HG03280 (cell line): ENCODE data around the gene SEC16B.

ENCODE experiments used
- ATAC-seq: cut with Tn5 transposase; IDR thresholded peaks from one replicate; pipeline ENCODE4 v1.9.1; 2021; ENCODE audit warnings: mild to moderate bottlenecking, moderate library complexity; ENCODE audit not compliant: unreplicated experiment

Gene SEC16B

DNA sequence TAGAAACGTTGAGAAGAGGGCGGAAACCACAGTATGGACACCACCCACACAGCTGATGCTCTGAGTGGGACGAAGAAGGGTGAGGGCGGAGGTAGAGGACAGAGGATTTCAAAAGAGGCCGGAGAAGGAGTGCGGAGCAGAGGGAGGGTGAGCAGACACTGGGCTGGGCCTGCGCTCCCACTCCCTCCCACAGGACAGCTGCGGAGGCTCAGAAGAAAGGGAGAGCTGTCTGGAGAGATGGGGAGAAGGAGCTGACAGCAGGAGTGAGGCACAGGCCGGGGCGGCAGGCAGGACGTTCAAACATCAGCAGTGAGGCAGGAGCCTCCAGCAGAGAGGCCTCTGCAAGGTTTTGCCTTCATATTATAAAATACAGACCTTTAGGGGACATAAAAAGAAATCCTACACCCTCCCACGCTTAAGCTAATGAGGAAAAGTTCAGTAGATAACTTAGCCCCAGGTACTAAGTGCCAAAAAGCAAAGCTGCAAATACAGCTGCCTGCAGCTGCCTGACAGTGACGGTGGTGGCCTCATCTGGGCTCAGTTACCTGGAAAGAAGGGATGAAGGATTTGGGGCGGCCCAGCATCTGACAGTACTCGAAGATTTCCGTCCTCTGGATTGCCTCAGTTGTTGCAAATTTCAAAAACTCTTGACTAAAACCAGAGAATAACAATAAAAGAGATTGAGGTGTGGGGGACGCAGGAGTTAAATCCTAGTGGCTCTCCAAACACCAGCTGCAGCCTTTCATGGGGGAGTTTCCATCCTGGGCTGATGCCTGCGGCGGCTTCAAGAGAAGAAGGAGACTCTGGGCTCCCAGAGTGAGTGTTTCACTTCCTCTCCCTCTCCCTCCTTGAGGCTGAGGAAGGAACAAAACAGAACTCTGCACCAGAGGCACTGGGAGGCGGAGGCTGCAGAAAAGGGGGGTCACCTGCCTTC lies 25.6 kb downstream of the SEC16B start:
- ATAC-seq = no peak

DNA sequence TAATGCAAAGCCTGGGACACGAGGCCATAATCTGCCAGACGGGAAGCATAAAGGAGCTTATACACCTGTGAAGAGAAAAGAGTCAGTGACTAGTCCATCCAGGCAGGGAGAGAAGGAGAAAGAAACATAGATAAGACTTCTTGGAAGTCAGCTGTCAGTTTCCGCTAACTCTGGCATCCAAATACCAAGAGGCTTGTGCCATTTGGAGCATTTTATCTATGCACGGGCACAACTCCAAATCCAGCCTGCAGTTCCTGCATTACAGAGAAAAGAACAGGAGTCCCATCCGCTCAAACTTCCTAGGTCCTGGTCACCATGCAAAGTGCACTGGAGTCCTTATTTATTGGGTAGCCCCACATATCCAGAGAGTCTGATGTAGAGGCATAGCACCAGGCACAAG lies 27.9 kb downstream of the SEC16B start:
- ATAC-seq = no peak

DNA sequence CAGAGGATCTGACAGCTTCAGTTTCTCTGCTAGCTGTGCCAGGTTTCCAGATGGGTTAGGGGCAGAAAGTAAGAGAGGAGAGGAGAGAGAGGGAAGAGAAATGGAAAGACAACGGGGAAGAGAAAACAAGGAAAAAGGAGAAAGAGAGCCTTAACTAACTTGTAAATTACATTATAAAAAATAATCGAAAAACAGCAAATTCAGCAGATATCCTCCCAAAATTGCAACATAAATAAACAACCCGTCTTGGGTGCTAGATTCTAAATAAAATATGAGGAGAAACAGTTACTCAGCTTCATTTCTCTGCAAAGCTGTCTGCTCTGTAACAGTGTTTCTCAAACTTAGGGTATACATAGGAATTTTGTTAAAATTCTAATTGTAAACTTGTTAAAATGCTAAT lies 29.2 kb downstream of the SEC16B start:
- no peak for ATAC-seq

DNA sequence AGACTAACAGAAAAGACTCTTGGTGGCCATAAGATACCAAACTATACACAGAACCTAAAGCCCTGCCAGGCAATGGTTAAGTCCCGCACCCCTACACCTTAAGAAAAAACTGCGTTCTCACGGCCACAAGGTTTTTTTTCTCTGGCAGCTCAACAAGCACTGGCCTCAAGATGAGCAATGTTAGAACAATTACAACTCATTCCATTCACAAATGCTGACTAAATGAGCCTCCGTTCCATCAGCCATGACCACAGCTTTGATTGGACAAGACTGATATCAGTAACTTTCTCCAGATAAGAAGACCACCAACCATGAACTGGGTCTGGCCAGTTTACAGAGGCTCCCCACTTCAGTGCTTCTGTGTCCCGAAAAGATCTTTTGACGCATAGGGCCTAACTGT lies 31.9 kb downstream of the SEC16B start:
- ATAC-seq = no peak

DNA sequence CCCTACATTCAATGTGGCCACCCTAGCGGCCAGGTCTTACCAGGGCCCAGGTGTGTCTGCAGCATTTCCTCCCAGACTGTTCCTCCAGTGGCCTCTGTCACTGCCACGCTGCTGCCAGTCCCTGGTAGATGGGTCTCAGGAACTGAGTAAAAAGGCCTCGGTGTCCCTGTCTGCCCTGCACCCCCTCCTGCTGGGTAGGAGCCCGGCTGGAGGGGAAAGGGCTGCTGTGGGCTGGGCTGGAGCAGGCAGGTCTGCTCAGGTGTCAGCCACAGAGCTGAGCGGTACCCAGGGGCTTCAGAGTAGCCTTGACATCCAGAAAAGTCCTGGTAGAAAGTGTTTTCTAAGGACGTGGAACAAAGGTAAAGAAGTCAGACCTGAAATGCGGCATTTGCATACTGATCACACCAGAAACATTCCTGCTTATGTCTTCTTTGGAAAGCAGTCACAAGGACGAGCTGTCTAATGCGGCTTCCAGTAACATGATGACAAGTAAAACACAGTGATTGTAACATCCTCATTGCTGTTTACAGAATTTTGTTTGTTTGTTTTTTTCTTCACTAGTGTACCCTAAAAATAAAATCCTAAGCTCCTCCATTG lies 32.6 kb downstream of the SEC16B start:
- no peak for ATAC-seq

DNA sequence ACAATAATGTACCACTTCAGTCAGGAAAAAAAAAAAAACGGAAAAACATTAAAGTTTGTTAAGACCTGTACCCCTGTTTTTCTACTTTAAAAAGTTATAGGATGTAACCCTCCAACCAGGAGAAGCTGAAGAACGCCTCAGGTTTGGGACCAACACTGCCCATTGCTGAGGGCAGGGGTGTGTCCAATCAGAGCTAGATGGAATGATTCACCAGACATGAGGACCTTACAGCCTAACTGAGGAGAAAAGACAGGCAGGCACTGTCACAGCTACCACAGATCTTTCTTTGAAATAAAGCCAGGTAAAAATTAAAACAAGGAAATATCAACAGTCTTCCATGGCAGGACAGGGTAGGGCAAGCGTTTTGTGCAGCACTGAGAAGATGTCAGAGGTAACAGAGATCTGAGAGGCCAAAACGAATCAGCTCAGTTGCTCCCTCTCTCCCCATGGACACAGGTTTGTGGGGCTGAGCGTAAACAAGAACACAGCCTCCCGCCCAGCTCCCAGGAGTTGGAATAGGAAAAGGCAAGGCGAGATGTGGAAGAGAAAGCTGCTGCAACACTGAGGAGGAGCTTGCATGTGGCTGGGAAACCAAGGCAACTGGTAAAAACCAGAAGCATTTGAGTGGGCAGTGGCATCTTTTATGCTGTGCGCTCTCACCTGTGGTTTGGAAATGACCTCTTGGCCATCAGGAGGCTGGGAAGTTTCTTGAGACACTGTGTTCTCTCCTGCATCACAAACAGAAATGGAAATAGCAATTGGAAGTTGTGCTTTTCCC lies 34.0 kb downstream of the SEC16B start:
- no peak for ATAC-seq

DNA sequence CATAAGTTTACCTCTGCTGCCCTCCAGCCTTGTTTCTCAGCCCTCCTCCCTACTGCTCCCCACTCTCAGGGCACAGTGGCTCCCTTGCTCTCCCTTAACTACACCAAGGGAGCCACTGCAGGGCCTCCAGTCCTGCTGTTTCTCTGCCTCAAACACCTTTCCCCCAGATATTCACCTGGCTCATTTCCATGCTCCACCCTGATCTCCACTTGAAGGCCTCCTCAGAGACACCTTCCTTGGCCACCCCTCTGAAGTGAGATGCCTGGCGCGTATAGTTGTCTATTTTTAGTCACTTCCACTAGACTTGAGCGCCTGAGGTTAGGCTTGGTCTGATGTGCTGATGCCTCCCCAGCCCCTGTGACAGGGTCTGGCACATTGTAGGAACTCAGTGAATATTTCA lies 34.9 kb downstream of the SEC16B start:
- ATAC-seq = no peak

DNA sequence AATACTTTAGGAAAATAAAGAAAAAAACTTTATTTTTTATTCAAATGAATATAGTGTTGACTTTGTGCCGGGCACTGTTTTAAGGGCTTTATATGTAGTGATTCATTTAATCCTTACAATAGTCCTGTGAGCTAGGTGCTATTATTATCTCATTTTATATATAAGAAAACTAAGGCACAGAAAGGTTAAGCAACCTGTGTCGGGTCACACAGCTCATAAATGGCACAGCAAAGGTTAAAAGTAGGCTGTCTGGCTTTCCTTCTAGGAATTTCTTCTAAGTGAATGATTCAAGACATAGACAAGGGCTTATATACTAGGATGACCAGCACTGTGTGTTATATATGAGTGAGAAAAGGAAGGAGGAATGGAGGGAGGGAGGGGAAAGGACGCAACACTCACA lies 35.4 kb downstream of the SEC16B start:
- ATAC-seq = no peak

DNA sequence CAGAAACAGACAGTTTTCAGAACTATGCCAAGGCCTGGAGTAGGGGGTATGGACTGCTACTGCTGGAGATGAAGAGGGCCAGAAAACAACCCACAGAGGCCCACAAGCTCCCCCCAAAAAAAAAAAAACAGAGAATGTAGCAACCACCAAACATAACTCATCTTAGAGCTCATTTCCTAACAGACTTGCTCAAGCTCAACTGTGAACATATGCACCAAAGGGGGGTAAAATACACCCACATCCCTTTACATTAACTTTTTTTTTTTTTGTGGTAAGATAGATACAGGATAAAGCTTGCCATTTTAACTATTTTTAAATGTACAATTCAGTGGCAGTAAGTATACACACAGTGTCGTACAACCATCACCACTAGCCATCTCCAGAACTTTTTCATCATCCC lies 36.0 kb downstream of the SEC16B start:
- no peak for ATAC-seq

DNA sequence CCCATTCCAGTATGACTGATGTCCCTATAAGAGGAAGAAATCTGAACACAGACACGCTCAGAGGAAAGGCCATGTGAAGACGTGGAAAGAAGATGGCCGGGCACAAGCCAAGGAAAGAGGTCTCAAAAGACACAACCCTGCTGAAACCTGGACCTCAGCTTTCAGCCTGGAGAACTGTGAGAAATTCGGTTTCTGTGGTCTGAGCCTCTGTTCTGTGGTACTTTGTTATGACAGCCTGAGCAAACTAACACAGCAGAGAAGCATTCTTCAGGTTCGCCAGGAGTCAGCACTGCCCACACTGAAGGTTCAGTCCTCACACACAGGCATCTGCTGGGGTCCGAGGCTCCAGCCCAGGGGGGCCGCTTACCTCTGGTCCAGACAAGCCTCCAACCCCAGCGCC lies 37.7 kb downstream of the SEC16B start:
- ATAC-seq = no peak

DNA sequence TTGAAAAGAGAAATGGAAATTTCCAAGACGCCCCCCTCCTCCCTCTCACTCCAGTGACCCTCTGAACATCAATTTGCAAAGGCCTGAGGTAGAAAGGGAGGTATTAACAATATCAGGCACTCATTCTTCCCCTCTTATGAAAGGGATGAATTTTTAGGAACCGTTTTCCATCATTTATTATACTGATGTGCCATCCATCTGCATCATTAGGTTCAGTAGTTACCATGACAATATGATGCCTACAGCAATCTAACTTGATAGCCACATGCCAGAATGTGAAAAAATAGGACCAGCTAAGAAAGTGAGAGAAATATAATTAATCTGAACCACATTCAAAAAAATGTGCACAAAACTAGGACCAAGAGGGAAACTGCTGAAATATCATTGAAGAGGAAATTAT lies 40.9 kb downstream of the SEC16B start:
- no peak for ATAC-seq

DNA sequence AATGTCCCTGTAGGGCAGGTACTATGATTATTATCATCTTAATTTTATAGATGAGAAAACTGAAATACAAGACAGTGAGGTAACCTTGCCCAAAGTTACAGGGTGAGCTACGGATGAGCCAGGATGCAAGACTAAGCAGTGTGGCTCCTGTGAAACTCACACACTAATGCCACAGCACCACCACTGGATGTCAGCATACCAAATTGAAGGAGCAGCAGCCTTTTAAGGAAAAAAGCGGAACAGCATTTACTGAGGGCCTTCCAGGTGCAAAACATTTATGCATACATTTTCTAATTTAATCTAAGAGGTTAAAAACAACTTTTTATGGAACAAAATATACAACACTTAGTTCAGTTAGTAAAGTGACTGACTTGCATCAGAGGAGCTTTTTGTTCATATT lies 41.7 kb downstream of the SEC16B start:
- no peak for ATAC-seq

DNA sequence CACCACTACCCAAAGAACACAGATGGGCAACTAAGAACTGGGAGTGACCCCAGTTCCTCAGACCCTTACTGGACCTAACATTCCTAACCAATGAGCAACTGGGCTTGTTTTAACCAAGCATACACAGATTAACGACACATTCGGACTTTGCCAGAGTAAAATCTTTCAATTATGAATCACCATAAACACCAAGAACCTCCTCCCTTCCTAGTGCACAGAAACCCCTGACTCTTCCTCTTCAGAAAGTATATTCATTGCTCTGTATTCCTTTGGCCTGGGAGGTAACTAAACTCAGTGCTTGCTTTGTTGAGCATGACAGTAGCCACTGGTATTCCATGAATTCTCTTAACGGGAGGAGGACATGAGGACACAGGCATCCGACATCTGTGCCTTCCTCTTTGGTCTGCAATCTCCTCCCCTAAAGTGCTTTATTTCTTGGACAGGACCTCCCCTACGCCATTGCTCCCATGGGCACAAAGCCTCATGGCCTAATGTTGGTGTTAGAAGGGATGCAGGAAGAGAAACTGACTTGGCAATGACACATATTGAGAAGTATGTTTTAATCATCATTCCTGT lies 42.7 kb downstream of the SEC16B start:
- ATAC-seq = no peak

DNA sequence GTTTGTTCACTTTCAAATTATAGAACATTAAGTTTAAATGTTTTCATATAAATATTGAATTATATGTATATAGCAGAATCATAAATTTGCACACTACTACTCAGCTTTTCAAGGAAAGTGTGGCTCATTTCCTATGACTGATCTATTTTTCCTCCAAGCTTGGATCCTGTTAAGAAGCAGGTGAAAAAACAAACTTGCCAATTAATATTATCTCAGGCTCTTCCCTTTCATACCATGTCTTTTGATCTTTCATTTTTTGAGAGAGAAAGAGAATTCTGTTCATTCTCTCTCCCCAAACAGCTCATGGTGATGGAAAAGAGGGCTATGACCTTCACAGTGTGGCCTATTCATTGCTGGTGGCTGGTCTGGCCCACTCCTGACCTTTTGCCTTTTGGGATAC lies 43.7 kb downstream of the SEC16B start:
- no peak for ATAC-seq

DNA sequence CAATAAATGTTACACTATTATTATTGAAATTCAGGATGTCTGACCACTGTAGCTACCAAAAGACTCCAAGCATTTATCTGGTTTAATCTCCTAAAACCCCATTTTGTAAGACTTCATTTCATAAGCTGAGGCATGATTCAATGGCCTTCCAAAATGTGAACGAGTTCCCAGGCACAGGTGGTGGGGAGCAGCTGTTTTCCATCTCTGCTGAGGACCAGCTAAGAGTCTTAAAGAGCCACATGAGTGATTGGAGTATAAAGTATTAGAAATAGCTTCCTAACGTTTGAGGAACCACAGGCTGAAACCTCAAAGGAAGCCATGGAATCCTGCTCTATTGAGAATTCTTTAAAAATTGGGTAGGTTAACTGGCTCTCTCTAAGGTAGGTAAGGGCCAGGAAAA lies 44.9 kb downstream of the SEC16B start:
- ATAC-seq = no peak

DNA sequence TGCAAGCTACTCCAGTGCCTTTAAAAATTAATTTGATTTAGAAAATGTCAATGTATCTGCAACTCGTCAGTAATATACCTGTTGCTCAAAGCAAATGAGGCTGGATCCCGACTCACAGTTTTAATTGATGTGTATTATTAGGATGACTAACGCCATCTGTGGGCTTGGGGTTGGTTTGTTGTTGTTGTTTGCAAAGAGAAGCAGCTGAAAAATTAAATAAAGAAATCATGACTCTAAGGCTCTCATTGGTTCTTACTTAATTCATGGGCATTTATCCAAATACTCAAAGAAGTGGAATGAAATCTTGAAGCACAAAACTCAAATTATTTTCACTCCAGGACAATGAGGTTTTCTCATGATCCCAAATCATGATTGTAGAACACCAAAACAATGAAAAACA lies 46.4 kb downstream of the SEC16B start:
- ATAC-seq = no peak

DNA sequence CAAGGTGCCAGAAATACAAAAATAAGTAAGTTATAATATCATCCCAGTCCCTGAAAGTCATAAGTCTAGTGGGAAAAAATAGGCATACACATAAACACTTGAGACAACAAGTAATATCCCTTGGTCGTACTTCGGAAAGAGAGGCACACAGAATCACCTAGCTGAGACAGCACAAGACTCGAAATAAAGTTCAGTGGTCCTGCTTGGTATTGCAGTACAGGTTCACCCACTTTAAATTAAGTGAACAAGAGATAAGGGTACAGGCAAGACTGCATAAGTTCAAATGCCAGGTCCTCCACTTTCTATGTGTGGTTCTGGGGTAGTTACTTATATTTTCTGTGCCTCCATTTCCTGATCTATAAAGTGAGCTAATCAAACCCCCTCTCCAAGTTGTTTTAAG lies 47.6 kb downstream of the SEC16B start:
- no peak for ATAC-seq

DNA sequence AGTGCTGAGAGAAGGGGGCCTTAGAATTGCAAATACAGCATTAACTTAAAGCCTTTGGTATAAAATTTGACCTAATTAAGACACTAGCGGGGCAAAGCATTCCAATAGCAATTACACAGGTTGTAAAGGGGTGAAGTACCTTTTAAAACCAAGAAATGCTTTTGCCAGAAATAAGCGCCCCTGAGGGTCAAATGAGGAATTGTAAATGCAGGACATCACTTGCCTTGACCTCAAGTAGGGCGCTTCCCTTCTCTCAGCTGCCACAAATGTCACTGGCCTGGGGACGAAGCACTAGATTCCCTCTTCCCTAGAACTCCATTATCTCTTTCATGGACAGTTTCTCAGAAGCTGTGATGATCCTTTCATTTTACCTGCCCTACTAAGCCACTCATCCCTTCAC lies 48.3 kb downstream of the SEC16B start:
- ATAC-seq = no peak

DNA sequence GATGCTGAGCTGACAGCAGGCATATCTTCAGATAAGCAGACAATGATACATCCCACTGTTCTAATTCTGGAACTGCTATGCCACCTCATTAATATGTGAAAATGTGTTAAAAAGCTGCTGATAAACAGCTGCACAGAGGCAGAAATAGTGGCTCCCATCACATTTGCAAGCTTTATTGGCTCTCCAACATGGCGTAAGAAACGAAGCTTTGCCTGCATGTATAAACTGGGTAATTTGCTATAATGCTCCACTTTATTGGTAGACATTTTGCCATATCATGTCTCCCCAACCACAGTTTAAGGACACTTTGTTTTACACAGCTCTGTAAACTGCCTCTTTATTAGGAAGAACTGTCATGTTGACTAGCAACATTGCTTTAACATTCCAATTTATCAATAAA lies 49.8 kb downstream of the SEC16B start:
- ATAC-seq = no peak

DNA sequence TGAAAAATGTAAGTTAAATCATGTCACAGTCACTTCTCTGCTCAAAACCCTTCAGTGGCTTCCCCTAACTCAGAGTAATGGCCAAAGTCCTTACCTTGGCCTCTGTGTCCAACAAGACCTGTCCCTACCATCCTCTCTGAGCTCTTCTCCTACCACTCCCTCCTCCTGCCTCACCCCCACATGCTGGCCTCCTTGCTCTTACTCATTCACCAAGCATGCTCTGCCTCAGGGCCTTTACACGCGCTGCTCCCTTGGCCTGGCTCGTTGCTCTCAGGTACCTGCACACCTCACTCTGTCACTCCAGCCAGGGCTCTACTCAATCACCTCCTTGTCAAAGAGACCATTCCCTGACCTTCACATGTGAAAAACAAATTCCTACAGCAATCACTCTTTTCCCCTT lies 54.2 kb downstream of the SEC16B start:
- no peak for ATAC-seq

DNA sequence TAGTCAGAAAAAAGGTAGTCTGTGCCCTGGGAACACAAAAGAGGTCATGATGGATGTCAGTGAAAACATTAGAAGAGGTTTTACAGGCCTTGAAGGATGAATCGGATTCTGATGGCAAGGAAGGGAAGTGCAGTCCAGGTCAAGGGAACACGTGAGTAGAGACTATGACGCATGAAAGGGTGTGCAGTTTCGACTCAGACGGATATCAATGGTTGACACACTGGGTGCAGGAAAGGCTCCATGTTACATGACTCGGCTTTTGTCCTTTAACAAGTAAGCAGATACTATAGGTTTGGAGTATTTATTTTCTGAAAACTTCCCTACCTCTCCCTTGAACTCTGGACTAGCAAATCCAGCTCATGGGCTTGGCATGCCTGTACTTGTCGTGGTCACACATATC lies 55.3 kb downstream of the SEC16B start:
- no peak for ATAC-seq
